HG03039 (cell line): ENCODE data around the gene TOP3B.

ENCODE experiments used
- ATAC-seq: cut with Tn5 transposase; IDR thresholded peaks from one replicate; pipeline ENCODE4 v1.9.1; 2021; ENCODE audit warnings: mild to moderate bottlenecking, moderate library complexity; ENCODE audit not compliant: unreplicated experiment

The TOP3B gene

GRCh38 chr22:21963286-21963685 is 19.3 kb downstream of the TOP3B start:
- no peak for ATAC-seq

- no peak for ATAC-seq
Observed at GRCh38 chr22:21962655-21962949, 20.0 kb downstream of the TOP3B start.

- ATAC-seq: no peak
Observed at GRCh38 chr22:21961886-21962654, 20.5 kb downstream of the TOP3B start.

GRCh38 chr22:21961127-21961867 is 21.3 kb downstream of the TOP3B start:
- no peak for ATAC-seq

- ATAC-seq: no peak
Observed at GRCh38 chr22:21960200-21961126, 22.1 kb downstream of the TOP3B start.

- ATAC-seq: no peak
Observed at GRCh38 chr22:21959274-21960074, 23.1 kb downstream of the TOP3B start.

GRCh38 chr22:21958360-21959273 is 24.0 kb downstream of the TOP3B start:
- no peak for ATAC-seq

GRCh38 chr22:21952586-21953571 is 29.7 kb downstream of the TOP3B start, which contains the start of gene PPM1F:
PPM1F (minus strand) TSS chr22:21952848; CDS start chr22:21946048, 6,800 bp downstream.
- ATAC-seq: peak; percentile 53

GRCh38 chr22:21951931-21952465 is 30.6 kb downstream of the TOP3B start:
- no peak for ATAC-seq

GRCh38 chr22:21951062-21951461 is 31.5 kb downstream of the TOP3B start:
- no peak for ATAC-seq

GRCh38 chr22:21949948-21950347 is 32.6 kb downstream of the TOP3B start:
- ATAC-seq: no peak

GRCh38 chr22:21949569-21949918 is 33.0 kb downstream of the TOP3B start:
- no peak for ATAC-seq

GRCh38 chr22:21948824-21949568 is 33.6 kb downstream of the TOP3B start:
- ATAC-seq: no peak

GRCh38 chr22:21948390-21948789 is 34.2 kb downstream of the TOP3B start:
- ATAC-seq: no peak

GRCh38 chr22:21947040-21948014 is 35.3 kb downstream of the TOP3B start:
- no peak for ATAC-seq

GRCh38 chr22:21946262-21946925 is 36.2 kb downstream of the TOP3B start:
- no peak for ATAC-seq
